OCI-LY7 (cell line): ENCODE results near the gene CDK7. TPM values are rescaled to one million over a fixed set of nuclear protein-coding genes. Genes with fewer than 3 reads are reported as not detected.

ENCODE experiments used
- BruUV-seq: library from RNA; stranded (reverse); fragments of 400-500 nt; replicated peaks from 2 replicates; lab custom pipeline; 2021; lab: Mats Ljungman, UMichigan
- CTCF ChIA-PET: fragments of 300-600 bp; sonication (Branson Sonifier 250); formaldehyde crosslinking; loops from one replicate; lab custom pipeline; 2022; ENCODE audit warnings: antibody characterized with exemption; ENCODE audit not compliant: unreplicated experiment; lab: Charles Lee
- POLR2A ChIA-PET: fragments of 300-600 bp; sonication (Branson Sonifier 250); formaldehyde crosslinking; loops from one replicate; lab custom pipeline; 2022; ENCODE audit warnings: antibody characterized with exemption; lab: Charles Lee
- DNase-seq: peaks from one replicate; pipeline ENCODE4 v3.0.0-alpha.2; 2015; ENCODE audit warnings: low spot score
- H2AFZ ChIP-seq: fragments of 200-600 bp; sonication (generic), shearing (Covaris generic); 2 replicates; pipeline ENCODE4 v1.6.1; 2014; ENCODE audit warnings: mild to moderate bottlenecking, antibody characterized with exemption, low read length, moderate library complexity
- H3K27ac ChIP-seq: fragments of 200-600 bp; sonication (generic); 2 replicates; pipeline ENCODE4 v1.5.1; 2014; ENCODE audit warnings: mixed run types, low read depth, mild to moderate bottlenecking, moderate library complexity, low read length, inconsistent platforms; ENCODE audit not compliant: poor library complexity, severe bottlenecking
- H3K36me3 ChIP-seq: fragments of 200-600 bp; sonication (generic); 2 replicates; pipeline ENCODE4 v1.6.1; 2014; ENCODE audit warnings: mild to moderate bottlenecking, antibody characterized with exemption, low read length, moderate library complexity, mixed read lengths; ENCODE audit not compliant: insufficient read depth
- H3K4me1 ChIP-seq: fragments of 200-600 bp; sonication (generic); 2 replicates; pipeline ENCODE4 v1.5.1; 2014; ENCODE audit warnings: mild to moderate bottlenecking, low read length; ENCODE audit not compliant: insufficient read depth, poor library complexity, severe bottlenecking
- H3K4me2 ChIP-seq: fragments of 200-600 bp; sonication (generic); 2 replicates; pipeline ENCODE4 v1.6.1; 2014; ENCODE audit warnings: mild to moderate bottlenecking, low read length
- H3K4me3 ChIP-seq: fragments of 200-600 bp; sonication (generic); 2 replicates; pipeline ENCODE4 v1.5.1; 2014; ENCODE audit warnings: mild to moderate bottlenecking, low read depth, low read length; ENCODE audit not compliant: poor library complexity, severe bottlenecking
- H3K79me2 ChIP-seq: fragments of 200-600 bp; sonication (generic); 2 replicates; pipeline ENCODE4 v1.6.1; 2016; ENCODE audit warnings: low read depth, mild to moderate bottlenecking, low read length, moderate library complexity, mixed read lengths; ENCODE audit not compliant: insufficient read depth
- H3K9me2 ChIP-seq: fragments of 200-600 bp; sonication (generic); 2 replicates; pipeline ENCODE4 v1.6.1; 2016; ENCODE audit warnings: mild to moderate bottlenecking, low read length, mixed read lengths; ENCODE audit not compliant: insufficient read depth
- H3K9me3 ChIP-seq: fragments of 200-600 bp; sonication (generic); 2 replicates; pipeline ENCODE4 v1.6.1; 2014; ENCODE audit warnings: mild to moderate bottlenecking, mixed run types, low read length, mixed read lengths
- H4K20me1 ChIP-seq: fragments of 200-600 bp; sonication (generic); 2 replicates; pipeline ENCODE4 v1.6.1; 2014; ENCODE audit warnings: mild to moderate bottlenecking, antibody characterized with exemption, low read length, moderate library complexity, mixed read lengths; ENCODE audit not compliant: insufficient read depth
- EZH2phosphoT487 ChIP-seq: fragments of 200-600 bp; sonication (generic); IDR thresholded peaks from 2 replicates; pipeline ENCODE4 v1.6.1; 2018; ENCODE audit warnings: low read depth, borderline replicate concordance, mild to moderate bottlenecking, mixed run types, antibody characterized with exemption, low read length, moderate library complexity, mixed read lengths
- intact Hi-C: fragments of 100-400 bp; cut with micrococcal nuclease; formaldehyde crosslinking; loops from one replicate; pipeline ENCODE4 v1.10.0; 2022; ENCODE audit not compliant: unreplicated experiment
- total RNA-seq, 2 experiments: library from RNA; depleted of rRNA in 1 of 2; stranded (reverse); fragments of >200 nt in 1 of 2; shearing (Covaris generic) in 1 of 2; gene quantifications; 2 replicates each; pipeline ENCODE4 v1.2.3, GENCODE V29; 2014 to 2022
- TF ChIP-seq, protein P1 (sequence below): fragments of 200-600 bp; sonication (generic); conservative IDR thresholded peaks from 2 replicates; pipeline ENCODE4 v1.5.1; 2014; ENCODE audit warnings: mild to moderate bottlenecking, antibody characterized with exemption, low read length, moderate library complexity, mixed read lengths

Gene CDK7
- total RNA-seq, 2 experiments from 2014 or later: 18.4 to 33.1 TPM

DNA sequence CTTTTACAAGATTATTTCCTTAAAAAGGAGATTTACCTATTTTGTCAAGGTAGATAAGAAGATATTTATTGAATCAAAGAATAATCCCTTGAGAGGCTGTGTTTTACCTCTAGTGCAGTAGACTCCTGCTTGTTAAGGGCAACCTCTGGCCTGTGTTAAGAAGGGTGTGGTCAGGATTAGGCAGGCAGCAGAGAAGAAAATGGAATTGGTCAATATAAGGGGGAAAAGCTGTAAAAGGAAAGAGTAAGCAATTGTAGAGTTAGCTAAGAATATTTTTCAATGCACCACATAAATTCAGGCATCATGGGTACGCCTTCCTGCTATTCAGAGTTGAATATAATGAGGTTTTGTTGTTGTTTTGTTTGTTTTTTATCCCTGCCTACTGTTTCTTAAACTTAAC, 91.7 kb downstream of the CDK7 start:
- Histone ChIP-seq H2AFZ (no peak overlapping the region), H3K4me3 (no peak overlapping the region), H3K36me3 (no peaks in the 10 kb centered on the region), H3K4me2 (no peak overlapping the region), H4K20me1 (no peaks in the 10 kb centered on the region), H3K27ac (no peak overlapping the region), H3K79me2 (no peaks in the 10 kb centered on the region), H3K4me1 (no peaks in the 10 kb centered on the region), H3K9me2 (no peaks in the 10 kb centered on the region), H3K9me3 (no peaks in the 10 kb centered on the region)
- DNase-seq: no peak
- CTCF ChIA-PET: no interaction called here
- TF ChIP-seq, protein P1, sequence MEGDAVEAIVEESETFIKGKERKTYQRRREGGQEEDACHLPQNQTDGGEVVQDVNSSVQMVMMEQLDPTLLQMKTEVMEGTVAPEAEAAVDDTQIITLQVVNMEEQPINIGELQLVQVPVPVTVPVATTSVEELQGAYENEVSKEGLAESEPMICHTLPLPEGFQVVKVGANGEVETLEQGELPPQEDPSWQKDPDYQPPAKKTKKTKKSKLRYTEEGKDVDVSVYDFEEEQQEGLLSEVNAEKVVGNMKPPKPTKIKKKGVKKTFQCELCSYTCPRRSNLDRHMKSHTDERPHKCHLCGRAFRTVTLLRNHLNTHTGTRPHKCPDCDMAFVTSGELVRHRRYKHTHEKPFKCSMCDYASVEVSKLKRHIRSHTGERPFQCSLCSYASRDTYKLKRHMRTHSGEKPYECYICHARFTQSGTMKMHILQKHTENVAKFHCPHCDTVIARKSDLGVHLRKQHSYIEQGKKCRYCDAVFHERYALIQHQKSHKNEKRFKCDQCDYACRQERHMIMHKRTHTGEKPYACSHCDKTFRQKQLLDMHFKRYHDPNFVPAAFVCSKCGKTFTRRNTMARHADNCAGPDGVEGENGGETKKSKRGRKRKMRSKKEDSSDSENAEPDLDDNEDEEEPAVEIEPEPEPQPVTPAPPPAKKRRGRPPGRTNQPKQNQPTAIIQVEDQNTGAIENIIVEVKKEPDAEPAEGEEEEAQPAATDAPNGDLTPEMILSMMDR: no peak
- TF ChIP-seq EZH2phosphoT487: no peak
- intact Hi-C loops: no loop called here
- POLR2A ChIA-PET: interaction anchor here (1.4 kb wide), 1 partner anchor 9 kb away, joined by 3 read pairs; no protein-coding TSS in a partner anchor
- BruUV-seq: no TSS peak

Other genes starting within 250 kb of the CDK7 start
- gene SLC30A5, start 140.9 kb upstream of the CDK7 start, total RNA-seq (2014; rRNA removed; shearing (Covaris generic)): 30.2 and 47.5 TPM in 2 replicates
- 39.0 and 42.6 TPM in 2 replicates for gene SLC30A5, start 140.9 kb upstream of the CDK7 start, total RNA-seq (2022)
- 181 and 206 TPM in 2 replicates for gene CCNB1, start 67.7 kb upstream of the CDK7 start, total RNA-seq (2014; rRNA removed; shearing (Covaris generic))
- gene CCNB1, start 67.7 kb upstream of the CDK7 start, total RNA-seq (2022): 274 and 276 TPM in 2 replicates
- 85.7 and 86.1 TPM in 2 replicates for gene CENPH, start 45.3 kb upstream of the CDK7 start, total RNA-seq (2014; rRNA removed; shearing (Covaris generic))
- gene CENPH, start 45.3 kb upstream of the CDK7 start, total RNA-seq (2022): 105 and 126 TPM in 2 replicates
- 3.8 and 4.8 TPM in 2 replicates for gene CCDC125, start 97.9 kb downstream of the CDK7 start, total RNA-seq (2014; rRNA removed; shearing (Covaris generic))
- gene CCDC125, start 97.9 kb downstream of the CDK7 start, total RNA-seq (2022): 8.5 and 10.0 TPM in 2 replicates
- gene AK6, start 134.6 kb downstream of the CDK7 start, total RNA-seq (2014; rRNA removed; shearing (Covaris generic)): 54.9 and 91.8 TPM in 2 replicates
- 85.4 and 85.7 TPM in 2 replicates for gene AK6, start 134.6 kb downstream of the CDK7 start, total RNA-seq (2022)
- 113 TPM in 2 replicates for gene TAF9, start 134.6 kb downstream of the CDK7 start, total RNA-seq (2014; rRNA removed; shearing (Covaris generic))
- 101 and 126 TPM in 2 replicates for gene TAF9, start 134.6 kb downstream of the CDK7 start, total RNA-seq (2022)
- gene RAD17, start 134.9 kb downstream of the CDK7 start, total RNA-seq (2014; rRNA removed; shearing (Covaris generic)): 41.6 and 64.1 TPM in 2 replicates
- gene RAD17, start 134.9 kb downstream of the CDK7 start, total RNA-seq (2022): 79.1 and 96.8 TPM in 2 replicates
- gene MARVELD2, start 180.2 kb downstream of the CDK7 start, total RNA-seq (2014; rRNA removed; shearing (Covaris generic)): 0.57 and 0.82 TPM in 2 replicates
- 1.2 and 2.0 TPM in 2 replicates for gene MARVELD2, start 180.2 kb downstream of the CDK7 start, total RNA-seq (2022)